IPS-20b (cell line): ENCODE measurements around the gene RPL18.

Source experiments
- H3K27ac ChIP-seq: one replicate; pipeline ENCODE4 v1.5.1; 2013; ENCODE audit warnings: low read length
- H3K27me3 ChIP-seq: 2 replicates; pipeline ENCODE4 v1.6.1; 2013; ENCODE audit warnings: mild to moderate bottlenecking, low read length, inconsistent platforms; ENCODE audit not compliant: insufficient read depth
- H3K36me3 ChIP-seq: 2 replicates; pipeline ENCODE4 v1.6.1; 2013; ENCODE audit warnings: low read depth, mild to moderate bottlenecking, inconsistent platforms, low read length, moderate library complexity; ENCODE audit not compliant: insufficient read depth
- H3K4me1 ChIP-seq: 2 replicates; pipeline ENCODE4 v1.6.1; 2013; ENCODE audit warnings: mild to moderate bottlenecking, control low read depth, inconsistent platforms, low read length, moderate library complexity; ENCODE audit not compliant: insufficient read depth
- H3K4me3 ChIP-seq: 2 replicates; pipeline ENCODE4 v1.5.1; 2013; ENCODE audit warnings: mild to moderate bottlenecking, low read length, inconsistent platforms
- H3K9ac ChIP-seq: 2 replicates; pipeline ENCODE4 v1.6.1; 2013; ENCODE audit warnings: low read depth, mild to moderate bottlenecking, inconsistent platforms, low read length, moderate library complexity
- H3K9me3 ChIP-seq: 2 replicates; pipeline ENCODE4 v1.6.1; 2013; ENCODE audit warnings: mild to moderate bottlenecking, low read depth, low read length, inconsistent platforms; ENCODE audit not compliant: insufficient read depth

RPL18 gene

GRCh38 chr19:48627865-48628314 is 8.9 kb upstream of the RPL18 start:
- H3K9me3 ChIP-seq, result no peaks in the 10 kb centered on the region
- H3K9ac ChIP-seq, result no peak overlapping the region
- no peaks in the 10 kb centered on the region for H3K36me3 ChIP-seq
- no peak overlapping the region for H3K27ac ChIP-seq
- no peak overlapping the region for H3K4me3 ChIP-seq
- H3K4me1 ChIP-seq, result peaks cover 16% of the 10 kb centered on the region; the same call in 1 of the 2 replicates
- H3K27me3 ChIP-seq, result no peaks in the 10 kb centered on the region

GRCh38 chr19:48627201-48627864 is 8.4 kb upstream of the RPL18 start:
- H3K4me1 ChIP-seq, result peaks cover 16% of the 10 kb centered on the region; the same call in 1 of the 2 replicates
- H3K4me3 ChIP-seq, result no peak overlapping the region
- no peaks in the 10 kb centered on the region for H3K9me3 ChIP-seq
- no peak overlapping the region for H3K27ac ChIP-seq
- H3K27me3 ChIP-seq, result no peaks in the 10 kb centered on the region
- no peaks in the 10 kb centered on the region for H3K36me3 ChIP-seq
- H3K9ac ChIP-seq, result no peak overlapping the region

GRCh38 chr19:48625891-48626327 is 6.9 kb upstream of the RPL18 start:
- H3K4me1 ChIP-seq, result peaks cover 11% of the 10 kb centered on the region; the same call in 1 of the 2 replicates
- no peak overlapping the region for H3K27ac ChIP-seq
- H3K9ac ChIP-seq, result no peak overlapping the region
- no peaks in the 10 kb centered on the region for H3K9me3 ChIP-seq
- no peak overlapping the region for H3K4me3 ChIP-seq
- no peaks in the 10 kb centered on the region for H3K36me3 ChIP-seq
- H3K27me3 ChIP-seq, result no peaks in the 10 kb centered on the region

GRCh38 chr19:48624791-48625723 is 6.1 kb upstream of the RPL18 start:
- Histone ChIP-seq H3K9me3 (no peaks in the 10 kb centered on the region), H3K4me3 (peak overlapping the region; percentile 96), H3K36me3 (no peaks in the 10 kb centered on the region), H3K9ac (peak overlapping the region; percentile 94; the same call in 1 of the 2 replicates), H3K27ac (peak overlapping the region; percentile 95), H3K4me1 (peaks cover 11% of the 10 kb centered on the region; the same call in 1 of the 2 replicates), H3K27me3 (no peaks in the 10 kb centered on the region)

- Histone ChIP-seq H3K4me3 (peak overlapping the region; percentile 96), H3K27me3 (no peaks in the 10 kb centered on the region), H3K27ac (peak overlapping the region; percentile 95), H3K9me3 (no peaks in the 10 kb centered on the region), H3K36me3 (no peaks in the 10 kb centered on the region), H3K4me1 (peaks cover 11% of the 10 kb centered on the region; the same call in 1 of the 2 replicates), H3K9ac (peak overlapping the region; percentile 94)
Measured at GRCh38 chr19:48624067-48624594, 5.2 kb upstream of the RPL18 start.

GRCh38 chr19:48623556-48624066 is 4.6 kb upstream of the RPL18 start:
- Histone ChIP-seq H3K36me3 (no peaks in the 10 kb centered on the region), H3K9me3 (no peaks in the 10 kb centered on the region), H3K4me3 (peak overlapping the region; percentile 62), H3K27me3 (no peaks in the 10 kb centered on the region), H3K27ac (peak overlapping the region; percentile 41), H3K4me1 (peaks cover 11% of the 10 kb centered on the region; the same call in 1 of the 2 replicates), H3K9ac (peak overlapping the region; percentile 79; the same call in 1 of the 2 replicates)

- no peaks in the 10 kb centered on the region for H3K9me3 ChIP-seq
- peak overlapping the region; percentile 99 for H3K9ac ChIP-seq
- H3K4me3 ChIP-seq, result peak overlapping the region; percentile 95
- H3K36me3 ChIP-seq, result peaks cover 35% of the 10 kb centered on the region
- H3K27ac ChIP-seq, result peak overlapping the region; percentile 41
- peaks cover 15% of the 10 kb centered on the region for H3K4me1 ChIP-seq
- no peaks in the 10 kb centered on the region for H3K27me3 ChIP-seq
Measured at GRCh38 chr19:48619692-48620585, 961 bp upstream of the RPL18 start.

GRCh38 chr19:48618278-48618915 is 581 bp downstream of the RPL18 start:
- Histone ChIP-seq H3K4me3 (peak overlapping the region; percentile 95), H3K27me3 (no peaks in the 10 kb centered on the region), H3K36me3 (peaks cover 35% of the 10 kb centered on the region), H3K4me1 (peaks cover 17% of the 10 kb centered on the region), H3K27ac (peak overlapping the region; percentile 20), H3K9ac (peak overlapping the region; percentile 99), H3K9me3 (no peaks in the 10 kb centered on the region)

GRCh38 chr19:48617146-48617937 is 1.6 kb downstream of the RPL18 start:
- H3K27ac ChIP-seq, result no peak overlapping the region

More at GRCh38 chr19:48617146-48617937, 1.6 kb downstream of the RPL18 start:
- Histone ChIP-seq H3K4me3 (peak overlapping the region; percentile 95), H3K27me3 (no peaks in the 10 kb centered on the region), H3K36me3 (peaks cover 35% of the 10 kb centered on the region), H3K9ac (peak overlapping the region; percentile 99), H3K4me1 (peaks cover 15% of the 10 kb centered on the region), H3K9me3 (no peaks in the 10 kb centered on the region)
